ENCODE data around the gene PCSK2. TPM values are rescaled to one million over a fixed set of nuclear protein-coding genes. Genes with fewer than 3 reads are reported as not detected.

PCSK2 gene
- polyA plus RNA-seq, 3 donors = not detected

DNA sequence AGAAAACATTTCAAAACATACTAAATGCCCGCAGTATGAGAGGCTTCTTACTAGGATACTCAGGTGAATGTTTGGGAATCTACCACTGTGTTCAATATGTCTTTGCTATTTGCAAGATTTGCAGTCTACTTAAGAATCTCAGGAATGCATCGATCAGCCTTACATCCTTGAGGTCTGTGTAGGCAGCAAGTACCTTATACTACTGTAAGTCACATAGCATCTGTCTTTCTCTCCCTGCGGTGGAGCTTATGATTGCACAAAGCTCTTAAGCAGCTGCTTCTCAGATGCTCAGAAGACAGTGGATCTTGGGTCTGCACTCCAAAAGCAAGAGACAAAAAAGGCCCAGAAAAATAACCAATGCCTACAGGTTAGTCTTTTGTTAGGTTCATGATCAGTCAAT lies 21.4 kb downstream of the PCSK2 start:
- Histone ChIP-seq H3K4me3 (replicated peaks in 1 of 3; ENCODE audit: low read depth in 2 of 3, low read length in 3 of 3) (no peak overlapping the region), H3K9ac (ENCODE audit: insufficient read depth, low read length, poor library complexity, severe bottlenecking) (no peak overlapping the region), H2AFZ (ENCODE audit: insufficient read depth, low read depth, low read length, poor library complexity, severe bottlenecking) (no peak overlapping the region), H3K4me1 (ENCODE audit: control insufficient read depth in 1 of 2, insufficient read depth in 2 of 2, low read length in 2 of 2) (no peaks in the 10 kb centered on the region), H3K27me3 (ENCODE audit: control insufficient read depth in 2 of 2, insufficient read depth in 2 of 2, low read length in 2 of 2) (no peaks in the 10 kb centered on the region), H3K4me2 (replicated peaks; ENCODE audit: extremely low read depth, low read length, poor library complexity, severe bottlenecking) (no peak overlapping the region), H3K9me3 (replicated peaks in 1 of 2; ENCODE audit: control insufficient read depth in 1 of 2, insufficient read depth in 1 of 2, low read length in 2 of 2) (peaks cover 0 to 3% of the 10 kb centered on the region in 2 donors), H3K79me2 (ENCODE audit: insufficient read depth, low read length) (no peaks in the 10 kb centered on the region), H3K27ac (ENCODE audit: low read depth in 1 of 2, low read length in 2 of 2) (no peak overlapping the region), H4K20me1 (ENCODE audit: insufficient read depth, low read length) (no peaks in the 10 kb centered on the region), H3K36me3 (replicated peaks in 1 of 2; ENCODE audit: control insufficient read depth in 1 of 2, insufficient read depth in 2 of 2, low read length in 2 of 2) (no peaks in the 10 kb centered on the region)
- no peaks in the 10 kb centered on the region for H3K27me3 Mint-ChIP-seq (ENCODE audit: low read depth in 3 of 3)
- no peaks in the 10 kb centered on the region for H3K36me3 Mint-ChIP-seq
- 100% methylated on average over 1 of the region's 3 CpGs for WGBS (ENCODE audit: insufficient coverage)
- H3K4me1 Mint-ChIP-seq = no peaks in the 10 kb centered on the region
- H3K4me3 Mint-ChIP-seq = no peak overlapping the region
- H3K27ac Mint-ChIP-seq = no peak overlapping the region
- DNase-seq = no peak
- peaks cover 0 to 4% (median 0%) of the 10 kb centered on the region in 7 donors for H3K9me3 Mint-ChIP-seq
- TF ChIP-seq, protein P1, sequence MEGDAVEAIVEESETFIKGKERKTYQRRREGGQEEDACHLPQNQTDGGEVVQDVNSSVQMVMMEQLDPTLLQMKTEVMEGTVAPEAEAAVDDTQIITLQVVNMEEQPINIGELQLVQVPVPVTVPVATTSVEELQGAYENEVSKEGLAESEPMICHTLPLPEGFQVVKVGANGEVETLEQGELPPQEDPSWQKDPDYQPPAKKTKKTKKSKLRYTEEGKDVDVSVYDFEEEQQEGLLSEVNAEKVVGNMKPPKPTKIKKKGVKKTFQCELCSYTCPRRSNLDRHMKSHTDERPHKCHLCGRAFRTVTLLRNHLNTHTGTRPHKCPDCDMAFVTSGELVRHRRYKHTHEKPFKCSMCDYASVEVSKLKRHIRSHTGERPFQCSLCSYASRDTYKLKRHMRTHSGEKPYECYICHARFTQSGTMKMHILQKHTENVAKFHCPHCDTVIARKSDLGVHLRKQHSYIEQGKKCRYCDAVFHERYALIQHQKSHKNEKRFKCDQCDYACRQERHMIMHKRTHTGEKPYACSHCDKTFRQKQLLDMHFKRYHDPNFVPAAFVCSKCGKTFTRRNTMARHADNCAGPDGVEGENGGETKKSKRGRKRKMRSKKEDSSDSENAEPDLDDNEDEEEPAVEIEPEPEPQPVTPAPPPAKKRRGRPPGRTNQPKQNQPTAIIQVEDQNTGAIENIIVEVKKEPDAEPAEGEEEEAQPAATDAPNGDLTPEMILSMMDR (IDR thresholded peaks at IDR 0.05) = no peak
- intact Hi-C loops (cut with micrococcal nuclease) = no loop called here

DNA sequence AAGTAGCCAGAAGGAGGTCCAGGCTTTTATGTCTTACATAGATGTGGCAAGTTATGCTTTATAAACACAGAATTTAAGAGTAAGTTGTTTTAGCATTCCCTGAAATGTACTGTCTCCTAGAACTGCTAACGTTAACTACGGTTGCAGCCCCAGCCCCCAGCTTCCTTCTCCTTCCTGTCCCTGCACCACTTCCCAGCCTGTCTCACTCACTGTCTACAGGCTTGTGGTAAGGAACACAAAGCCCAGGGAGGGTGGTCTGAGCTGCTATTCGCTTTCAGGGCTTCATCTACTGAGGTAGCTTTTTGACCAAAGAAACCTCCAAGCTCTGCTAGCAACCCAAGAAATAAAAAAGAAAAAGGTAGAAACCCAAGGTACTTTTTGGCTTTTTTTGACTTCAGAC lies 35.9 kb downstream of the PCSK2 start:
- no CpG with 5 or more reads among the region's 3 CpGs for WGBS (ENCODE audit: insufficient coverage)
- Mint-ChIP-seq H3K36me3 (no peaks in the 10 kb centered on the region), H3K4me1 (no peaks in the 10 kb centered on the region), H3K27ac (no peak overlapping the region), H3K9me3 (peaks cover 0 to 6% (median 4%) of the 10 kb centered on the region in 7 donors), H3K27me3 (ENCODE audit: low read depth in 3 of 3) (peaks cover 0 to 1% (median 0%) of the 10 kb centered on the region in 3 donors), H3K4me3 (no peak overlapping the region)
- DNase-seq = no peak
- no peak overlapping the region for H3K4me3 ChIP-seq (replicated peaks in 1 of 3; ENCODE audit: low read depth in 2 of 3, low read length in 3 of 3)
- H3K9me3 ChIP-seq (replicated peaks in 1 of 2; ENCODE audit: control insufficient read depth in 1 of 2, insufficient read depth in 1 of 2, low read length in 2 of 2) = peaks cover 0 to 3% of the 10 kb centered on the region in 2 donors
- no peaks in the 10 kb centered on the region for H3K4me1 ChIP-seq (ENCODE audit: control insufficient read depth in 1 of 2, insufficient read depth in 2 of 2, low read length in 2 of 2)
- no peak overlapping the region for H3K27ac ChIP-seq (ENCODE audit: low read depth in 1 of 2, low read length in 2 of 2)
- intact Hi-C loops (cut with micrococcal nuclease) = no loop called here
- H2AFZ ChIP-seq (ENCODE audit: insufficient read depth, low read depth, low read length, poor library complexity, severe bottlenecking) = no peak overlapping the region
- no peaks in the 10 kb centered on the region for H3K79me2 ChIP-seq (ENCODE audit: insufficient read depth, low read length)
- no peak overlapping the region for H3K9ac ChIP-seq (ENCODE audit: insufficient read depth, low read length, poor library complexity, severe bottlenecking)
- H3K27me3 ChIP-seq (ENCODE audit: control insufficient read depth in 2 of 2, insufficient read depth in 2 of 2, low read length in 2 of 2) = no peaks in the 10 kb centered on the region
- no peaks in the 10 kb centered on the region for H3K36me3 ChIP-seq (replicated peaks in 1 of 2; ENCODE audit: control insufficient read depth in 1 of 2, insufficient read depth in 2 of 2, low read length in 2 of 2)
- no peaks in the 10 kb centered on the region for H4K20me1 ChIP-seq (ENCODE audit: insufficient read depth, low read length)
- TF ChIP-seq, protein P1 (IDR thresholded peaks at IDR 0.05) = no peak
- no peak overlapping the region for H3K4me2 ChIP-seq (replicated peaks; ENCODE audit: extremely low read depth, low read length, poor library complexity, severe bottlenecking)

Measured in CD14-positive monocyte (primary cell).